Neural crest cell (in vitro differentiated cells): ENCODE data around the gene COL5A1. TPM values are rescaled to one million over a fixed set of nuclear protein-coding genes. Genes with fewer than 3 reads are reported as not detected.

Experiments used
- DNase-seq: peaks from one replicate; pipeline ENCODE4 v3.0.0; 2021; ENCODE audit warnings: low read depth, mixed read lengths, low spot score
- H3K27ac Mint-ChIP-seq: one replicate; pipeline ENCODE4 v1.8.0; 2021; ENCODE audit warnings: mild to moderate bottlenecking, mixed read lengths; ENCODE audit not compliant: unreplicated experiment
- H3K27me3 Mint-ChIP-seq: 2 replicates; pipeline ENCODE4 v1.8.0; 2021; ENCODE audit warnings: low read depth, mild to moderate bottlenecking, mixed read lengths
- H3K36me3 Mint-ChIP-seq: 2 replicates; pipeline ENCODE4 v1.8.0; 2021; ENCODE audit warnings: low read depth, mild to moderate bottlenecking, mixed read lengths
- H3K4me1 Mint-ChIP-seq: 2 replicates; pipeline ENCODE4 v1.8.0; 2021; ENCODE audit warnings: mixed read lengths
- H3K4me3 Mint-ChIP-seq: one replicate; pipeline ENCODE4 v1.8.0; 2021; ENCODE audit warnings: mild to moderate bottlenecking, mixed read lengths
- H3K9me3 Mint-ChIP-seq: 2 replicates; pipeline ENCODE4 v1.8.0; 2021; ENCODE audit warnings: mixed read lengths
- CTCF ChIP-seq: fragments of 200-600 bp; sonication (generic); conservative IDR thresholded peaks from 2 replicates; pipeline ENCODE4 v1.5.0; 2021; ENCODE audit warnings: antibody characterized with exemption, mild to moderate bottlenecking
- total RNA-seq: library from RNA; stranded (reverse); gene quantifications from 2 replicates; pipeline ENCODE4 v1.2.1, GENCODE V29; 2021

Gene COL5A1
- total RNA-seq, 1 donor from 2014 or later: 19.4 TPM

GRCh38 chr9:134757216-134757975 is 115.8 kb downstream of the COL5A1 start:
- H3K4me1 Mint-ChIP-seq: no peaks in the 10 kb centered on the region
- no peak for TF ChIP-seq CTCF
- H3K9me3 Mint-ChIP-seq: peaks cover 5% of the 10 kb centered on the region
- H3K27ac Mint-ChIP-seq: no peak overlapping the region
- DNase-seq: no peak
- H3K27me3 Mint-ChIP-seq: no peaks in the 10 kb centered on the region
- peaks cover 5% of the 10 kb centered on the region for H3K36me3 Mint-ChIP-seq
- no peak overlapping the region for H3K4me3 Mint-ChIP-seq

GRCh38 chr9:134758949-134759607 is 117.5 kb downstream of the COL5A1 start:
- H3K36me3 Mint-ChIP-seq: peaks cover 5% of the 10 kb centered on the region
- no peaks in the 10 kb centered on the region for H3K27me3 Mint-ChIP-seq
- H3K9me3 Mint-ChIP-seq: peaks cover 5% of the 10 kb centered on the region
- no peak overlapping the region for H3K4me3 Mint-ChIP-seq
- no peak overlapping the region for H3K27ac Mint-ChIP-seq
- TF ChIP-seq CTCF: no peak
- no peak for DNase-seq
- no peaks in the 10 kb centered on the region for H3K4me1 Mint-ChIP-seq

GRCh38 chr9:134759913-134760312 is 118.3 kb downstream of the COL5A1 start:
- Mint-ChIP-seq H3K4me3 (no peak overlapping the region), H3K36me3 (peaks cover 5% of the 10 kb centered on the region), H3K9me3 (peaks cover 5% of the 10 kb centered on the region), H3K27ac (no peak overlapping the region), H3K4me1 (no peaks in the 10 kb centered on the region), H3K27me3 (no peaks in the 10 kb centered on the region)
- TF ChIP-seq CTCF: no peak
- no peak for DNase-seq

- Mint-ChIP-seq H3K27ac (no peak overlapping the region), H3K4me3 (no peak overlapping the region)
Measured at GRCh38 chr9:134760750-134761420, 119.3 kb downstream of the COL5A1 start.

More at GRCh38 chr9:134760750-134761420, 119.3 kb downstream of the COL5A1 start:
- H3K9me3 Mint-ChIP-seq: peaks cover 5% of the 10 kb centered on the region
- no peaks in the 10 kb centered on the region for H3K4me1 Mint-ChIP-seq
- no peaks in the 10 kb centered on the region for H3K27me3 Mint-ChIP-seq
- no peak for DNase-seq
- peaks cover 5% of the 10 kb centered on the region for H3K36me3 Mint-ChIP-seq
- TF ChIP-seq CTCF: no peak
